ENCODE data around the gene DOCK7. TPM values are rescaled to one million over a fixed set of nuclear protein-coding genes. Genes with fewer than 3 reads are reported as not detected.

The DOCK7 gene
- total and polyA plus RNA-seq, 2 of the 8 experiments (the other 6 are each of a cell fraction or from before 2014, with no cell fraction given): 10.2 to 33.7 TPM

DNA sequence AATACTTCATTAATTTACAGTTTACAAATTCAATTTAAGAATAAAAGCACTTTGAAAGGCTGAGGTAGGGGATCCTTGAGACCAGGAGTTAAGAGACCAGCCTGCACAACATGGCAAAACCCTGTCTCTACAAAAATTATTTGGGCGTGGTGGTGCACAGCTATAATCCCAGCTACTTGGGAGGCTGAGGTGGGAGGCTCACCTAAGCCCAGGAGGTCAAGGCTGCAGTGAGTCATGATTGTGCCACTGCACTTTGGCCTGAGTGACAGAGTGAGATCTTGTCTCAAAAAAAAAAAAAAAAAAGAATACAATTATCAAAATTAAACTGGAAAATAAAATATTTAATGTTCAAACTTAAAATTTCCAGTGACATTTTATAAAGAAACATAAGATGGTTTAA is 179.2 kb downstream of the DOCK7 start:
- no peak overlapping the region for H4K5ac ChIP-seq (ENCODE audit: insufficient read length, low read depth, low read length)
- no peak overlapping the region for H3K9ac ChIP-seq (replicated peaks in 1 of 4; ENCODE audit: extremely low read depth in 1 of 4, low read depth in 3 of 4, low read length in 3 of 4)
- H2AFZ ChIP-seq (ENCODE audit: low read length): no peak overlapping the region
- no peak overlapping the region for H2BK12ac ChIP-seq (ENCODE audit: low read depth, low read length)
- H3K23me2 ChIP-seq (ENCODE audit: low read depth, low read length): no peaks in the 10 kb centered on the region
- CTCF ChIA-PET (ENCODE audit: partially characterized antibody): interaction anchor here (0.6 to 2.7 kb wide), 4 partner anchors 21 to 541 kb away, joined by 3 to 17 read pairs (median 8); no protein-coding TSS in a partner anchor
- no peak overlapping the region for H2BK15ac ChIP-seq (ENCODE audit: low read length)
- no peak overlapping the region for H2BK5ac ChIP-seq (ENCODE audit: low read depth, low read length)
- DNase-seq (ENCODE audit: low read depth in 1 of 2, low spot score in 2 of 2) (no peak), FAIRE-seq (no peak)
- H3K9me3 ChIP-seq (ENCODE audit: insufficient read depth in 2 of 2, low read depth in 1 of 2, low read length in 1 of 2): no peaks in the 10 kb centered on the region
- H3K4ac ChIP-seq (replicated peaks; ENCODE audit: insufficient read length, low read depth, low read length): no peak overlapping the region
- no peaks in the 10 kb centered on the region for H3K27me3 ChIP-seq (replicated peaks in 1 of 4; ENCODE audit: control insufficient read depth in 3 of 4, extremely low read depth in 1 of 4, insufficient read depth in 3 of 4, low read length in 3 of 4)
- H3K14ac ChIP-seq (ENCODE audit: insufficient read length): no peak overlapping the region
- no peak overlapping the region for H2BK120ac ChIP-seq (replicated peaks; ENCODE audit: low read depth, low read length)
- H3K79me1 ChIP-seq (ENCODE audit: low read depth, low read length): no peaks in the 10 kb centered on the region
- H4K8ac ChIP-seq (ENCODE audit: extremely low read depth, insufficient read depth, low read length): no peak overlapping the region
- H4K91ac ChIP-seq (replicated peaks; ENCODE audit: insufficient read length, low read length): no peak overlapping the region
- peaks cover 0 to 3% (median under 1%) of the 10 kb centered on the region in 4 experiments; a peak in 1 of 8 replicates for H3K36me3 ChIP-seq (ENCODE audit: control insufficient read depth in 2 of 4, insufficient read depth in 4 of 4, low read length in 3 of 4)
- H3K79me2 ChIP-seq (ENCODE audit: control insufficient read depth in 1 of 2, insufficient read depth in 2 of 2, low read length in 2 of 2): no peaks in the 10 kb centered on the region
- 87% methylated on average over 1 of the region's 1 CpG; no CpG with 5 or more reads in 1 of the 2 experiments for WGBS, 2 experiments (ENCODE audit: extremely low coverage in 1 of 2, insufficient coverage in 1 of 2, insufficient read length in 1 of 2, insufficient replicate concordance in 2 of 2, low coverage in 1 of 2, low lambda C conversion rate in 2 of 2, missing lambda C conversion rate in 1 of 2)
- POLR2A ChIA-PET (ENCODE audit: partially characterized antibody): no interaction called here
- no peak overlapping the region for H3K27ac ChIP-seq (ENCODE audit: low read depth, low read length)
- H3K4me1 ChIP-seq (replicated peaks in 1 of 4; ENCODE audit: control insufficient read depth in 3 of 4, insufficient read depth in 4 of 4, low read length in 3 of 4): no peaks in the 10 kb centered on the region
- no peak overlapping the region for H3K23ac ChIP-seq (ENCODE audit: insufficient read length)
- H2BK20ac ChIP-seq (ENCODE audit: low read length): no peak overlapping the region
- no peak overlapping the region for H3K56ac ChIP-seq (replicated peaks; ENCODE audit: insufficient read length, low read depth, low read length)
- no peaks in the 10 kb centered on the region for H4K20me1 ChIP-seq (replicated peaks in 1 of 2; ENCODE audit: control insufficient read depth in 1 of 2, insufficient read depth in 2 of 2, low read length in 2 of 2)
- no peak overlapping the region for H3K4me3 ChIP-seq (ENCODE audit: extremely low read depth in 1 of 4, insufficient read depth in 2 of 4, low read depth in 3 of 4, low read length in 4 of 4)
- no peak overlapping the region for H2AK5ac ChIP-seq (ENCODE audit: low read depth, low read length)
- no peak overlapping the region for H3K4me2 ChIP-seq (ENCODE audit: insufficient read depth in 1 of 2, low read depth in 2 of 2, low read length in 2 of 2)
- H3K18ac ChIP-seq (ENCODE audit: extremely low read depth, low read length): no peak overlapping the region
- TF ChIP-seq RFX5 (IDR thresholded peaks at IDR 0.05; ENCODE audit: borderline replicate concordance, low read depth, low read length) (no peak), CBX5 (IDR thresholded peaks at IDR 0.05; ENCODE audit: low read depth, low read length) (no peak), SRF (IDR thresholded peaks at IDR 0.05; ENCODE audit: low read depth, low read length) (no peak), BACH1 (IDR thresholded peaks at IDR 0.05; ENCODE audit: low read length) (no peak), POLR2A (IDR thresholded peaks at IDR 0.05; ENCODE audit: control extremely low read depth in 1 of 2, low read depth in 2 of 2, low read length in 2 of 2) (no peak), BRCA1 (IDR thresholded peaks at IDR 0.05; ENCODE audit: low read depth, low read length) (no peak), PHF8 (conservative IDR thresholded peaks at IDR 0.05; ENCODE audit: low read depth, low read length) (no peak)
- TF ChIP-seq, protein P1, sequence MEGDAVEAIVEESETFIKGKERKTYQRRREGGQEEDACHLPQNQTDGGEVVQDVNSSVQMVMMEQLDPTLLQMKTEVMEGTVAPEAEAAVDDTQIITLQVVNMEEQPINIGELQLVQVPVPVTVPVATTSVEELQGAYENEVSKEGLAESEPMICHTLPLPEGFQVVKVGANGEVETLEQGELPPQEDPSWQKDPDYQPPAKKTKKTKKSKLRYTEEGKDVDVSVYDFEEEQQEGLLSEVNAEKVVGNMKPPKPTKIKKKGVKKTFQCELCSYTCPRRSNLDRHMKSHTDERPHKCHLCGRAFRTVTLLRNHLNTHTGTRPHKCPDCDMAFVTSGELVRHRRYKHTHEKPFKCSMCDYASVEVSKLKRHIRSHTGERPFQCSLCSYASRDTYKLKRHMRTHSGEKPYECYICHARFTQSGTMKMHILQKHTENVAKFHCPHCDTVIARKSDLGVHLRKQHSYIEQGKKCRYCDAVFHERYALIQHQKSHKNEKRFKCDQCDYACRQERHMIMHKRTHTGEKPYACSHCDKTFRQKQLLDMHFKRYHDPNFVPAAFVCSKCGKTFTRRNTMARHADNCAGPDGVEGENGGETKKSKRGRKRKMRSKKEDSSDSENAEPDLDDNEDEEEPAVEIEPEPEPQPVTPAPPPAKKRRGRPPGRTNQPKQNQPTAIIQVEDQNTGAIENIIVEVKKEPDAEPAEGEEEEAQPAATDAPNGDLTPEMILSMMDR (IDR thresholded peaks at IDR 0.05; ENCODE audit: control extremely low read depth in 1 of 3, insufficient read depth in 1 of 3, low read depth in 1 of 3, low read length in 3 of 3): no peak

Measured in H1 (cell line).